ENCODE measurements around the gene DEGS1. TPM values are rescaled to one million over a fixed set of nuclear protein-coding genes. Genes with fewer than 3 reads are reported as not detected.

DEGS1 gene
- polyA plus RNA-seq, 3 donors: 46.1 to 64.5 (median 56.5) TPM

- no peak for DNase-seq (ENCODE audit: extremely low read depth in 1 of 11, low read depth in 9 of 11, low spot score in 4 of 11)
These were observed 52.9 kb downstream of the DEGS1 start for GRCh38 chr1:224235813-224236493.

- DNase-seq (ENCODE audit: extremely low read depth in 1 of 11, low read depth in 9 of 11, low spot score in 4 of 11): no peak
These were observed 54.3 kb downstream of the DEGS1 start for GRCh38 chr1:224237119-224237881.

- no peak for DNase-seq (ENCODE audit: extremely low read depth in 1 of 11, low read depth in 9 of 11, low spot score in 4 of 11)
These were observed 55.2 kb downstream of the DEGS1 start for GRCh38 chr1:224238212-224238611.

- no peak for DNase-seq (ENCODE audit: extremely low read depth in 1 of 11, low read depth in 9 of 11, low spot score in 4 of 11)
These were observed 55.7 kb downstream of the DEGS1 start for GRCh38 chr1:224238756-224239155.

Other genes with a start within 250 kb of the DEGS1 start
- 10 to 100 TPM; 30.9 to 36.6 (median 32.9) TPM for gene FBXO28, start 69.1 kb upstream of the DEGS1 start, polyA plus RNA-seq (ENCODE audit: insufficient read length in 3 of 3)
- gene NVL, start 146.9 kb downstream of the DEGS1 start, polyA plus RNA-seq (ENCODE audit: insufficient read length in 3 of 3): 10 to 100 TPM; 37.0 to 45.4 (median 39.8) TPM
- gene CNIH4, start 173.6 kb downstream of the DEGS1 start, polyA plus RNA-seq (ENCODE audit: insufficient read length in 3 of 3): 10 to 100 TPM; 43.0 to 58.9 (median 45.7) TPM